Keratinocyte (primary cell): ENCODE results near the gene SENP5. TPM values are rescaled to one million over a fixed set of nuclear protein-coding genes. Genes with fewer than 3 reads are reported as not detected.

Experiments used
- DNase-seq: peaks from one replicate; pipeline ENCODE4 v3.0.0-alpha.2; 2011; ENCODE audit warnings: low read depth, missing footprints, low spot score
- FAIRE-seq: peaks from 2 replicates; lab custom pipeline; 2011; peaks lifted over from hg19 to GRCh38; lab: Jason Lieb, UNC
- H2AFZ ChIP-seq: 2 replicates; pipeline ENCODE4 v1.6.0; 2012; ENCODE audit warnings: low read length, control low read depth, inconsistent platforms; ENCODE audit not compliant: control insufficient read depth
- H3K27ac ChIP-seq: 2 replicates; pipeline ENCODE4 v1.5.1; 2011; ENCODE audit warnings: low read length; ENCODE audit not compliant: control insufficient read depth, insufficient read depth
- H3K27me3 ChIP-seq: 3 replicates; pipeline ENCODE4 v1.6.0; 2011; ENCODE audit warnings: low read length; ENCODE audit not compliant: control insufficient read depth, insufficient read depth; ENCODE audit errors: extremely low read depth
- H3K36me3 ChIP-seq, 2 experiments: 2 replicates in 1 of 2; 3 replicates in 1 of 2; pipeline ENCODE4 v1.5.1; 2011; ENCODE audit warnings: low read length in 2 of 2, mild to moderate bottlenecking in 1 of 2; ENCODE audit not compliant: control insufficient read depth in 2 of 2, insufficient read depth in 2 of 2; ENCODE audit errors: extremely low read depth in 1 of 2
- H3K4me1 ChIP-seq: 3 replicates; pipeline ENCODE4 v1.5.1; 2011; ENCODE audit warnings: low read length; ENCODE audit not compliant: control insufficient read depth, insufficient read depth; ENCODE audit errors: extremely low read depth
- H3K4me2 ChIP-seq: 3 replicates; pipeline ENCODE4 v1.6.0; 2011; ENCODE audit warnings: low read depth, low read length; ENCODE audit not compliant: control insufficient read depth, insufficient read depth; ENCODE audit errors: extremely low read depth
- H3K4me3 ChIP-seq, 3 experiments: fragments of 200-600 bp in 1 of 3; sonication (generic) in 1 of 3; 2 replicates in 2 of 3; 3 replicates in 1 of 3; pipeline ENCODE4 v1.5.1; 2011 to 2016; ENCODE audit warnings: low read length in 3 of 3, mild to moderate bottlenecking in 3 of 3, control low read depth in 2 of 3, inconsistent platforms in 1 of 3, low read depth in 1 of 3, mixed read lengths in 1 of 3, mixed run types in 1 of 3, moderate library complexity in 1 of 3; ENCODE audit not compliant: control insufficient read depth in 2 of 3, insufficient read depth in 2 of 3; ENCODE audit errors: extremely low read depth in 1 of 3
- H3K79me2 ChIP-seq: 2 replicates; pipeline ENCODE4 v1.6.0; 2012; ENCODE audit warnings: low read length; ENCODE audit not compliant: control insufficient read depth, insufficient read depth
- H3K9ac ChIP-seq: 3 replicates; pipeline ENCODE4 v1.6.0; 2011; ENCODE audit warnings: low read length; ENCODE audit not compliant: control insufficient read depth, insufficient read depth; ENCODE audit errors: extremely low read depth
- H3K9me1 ChIP-seq: 3 replicates; pipeline ENCODE4 v1.6.0; 2011; ENCODE audit warnings: low read length; ENCODE audit not compliant: control insufficient read depth, insufficient read depth; ENCODE audit errors: extremely low read depth
- H3K9me3 ChIP-seq: 2 replicates; pipeline ENCODE4 v1.5.1; 2012; ENCODE audit warnings: low read depth, low read length; ENCODE audit not compliant: control insufficient read depth
- H4K20me1 ChIP-seq: 3 replicates; pipeline ENCODE4 v1.6.0; 2011; ENCODE audit warnings: low read length; ENCODE audit not compliant: control insufficient read depth, insufficient read depth; ENCODE audit errors: extremely low read depth
- CTCF ChIP-seq, 3 experiments: IDR thresholded peaks in 1 of 3; conservative IDR thresholded peaks in 1 of 3; optimal IDR thresholded peaks in 1 of 3; 2 replicates in 2 of 3; 3 replicates in 1 of 3; pipeline versions ENCODE3 to v1.5.1; 2011; ENCODE audit warnings: low read length in 3 of 3, mild to moderate bottlenecking in 3 of 3, moderate library complexity in 2 of 3, control low read depth in 1 of 3, inconsistent platforms in 1 of 3; ENCODE audit not compliant: insufficient read depth in 2 of 3; ENCODE audit errors: extremely low read depth in 1 of 3
- EZH2 ChIP-seq: IDR thresholded peaks from one replicate; pipeline ENCODE4 v1.6.1; 2012; ENCODE audit warnings: inconsistent platforms, mild to moderate bottlenecking, low read length, moderate library complexity
- dilution Hi-C: fragments of 300-500 bp; cut with MboI; formaldehyde crosslinking; loops from one replicate; pipeline ENCODE4 v1.7.0; 2020; ENCODE audit warnings: low sequenced_read_pairs; ENCODE audit not compliant: extremely low pct_ligation_motif_present
- polyA plus RNA-seq, 5 experiments: library from polyadenylated mRNA; depleted of rRNA in 3 of 5; stranded (reverse) in 3 of 5; stranded (forward) in 1 of 5; unstranded in 1 of 5; fragments of >200 nt; gene quantifications; 1 replicate in 1 of 5; 2 replicates in 3 of 5; 3 replicates in 1 of 5; pipeline versions ENCODE4 v1.2.1 to v1.2.3, GENCODE V29; 2011 to 2012; ENCODE audit warnings: missing spikeins in 2 of 5, low read depth in 1 of 5, low replicate concordance in 1 of 5

The SENP5 gene
- polyA plus RNA-seq, 1 donor (not counting 4 experiments of a cell fraction or from before 2014, with no cell fraction given) = 16.5 TPM

GRCh38 chr3:196889844-196890708 lies 22.4 kb downstream of the SENP5 start:
- H3K9ac ChIP-seq = no peak overlapping the region
- peaks cover 6 to 22% of the 10 kb centered on the region in 2 experiments for H3K36me3 ChIP-seq
- no peak for DNase-seq
- H3K27ac ChIP-seq = peak overlapping the region; percentile 33
- H2AFZ ChIP-seq = no peak overlapping the region
- no peaks in the 10 kb centered on the region for H3K9me3 ChIP-seq
- no peak for FAIRE-seq
- no peak overlapping the region for H3K4me2 ChIP-seq
- TF ChIP-seq EZH2 (no peak), CTCF (optimal IDR thresholded peaks at IDR 0.05 in 1 of 3, IDR thresholded peaks at IDR 0.05 in 1 of 3, conservative IDR thresholded peaks at IDR 0.05 in 1 of 3; ENCODE audit: extremely low read depth in 1 of 3, insufficient read depth in 2 of 3, low read length in 3 of 3) (no peak)
- H3K4me3 ChIP-seq = no peak overlapping the region
- H3K79me2 ChIP-seq = peaks cover 63% of the 10 kb centered on the region
- no peaks in the 10 kb centered on the region for H3K4me1 ChIP-seq
- H3K27me3 ChIP-seq = no peaks in the 10 kb centered on the region
- dilution Hi-C loops = no loop called here
- peaks cover 7% of the 10 kb centered on the region for H4K20me1 ChIP-seq
- H3K9me1 ChIP-seq = no peaks in the 10 kb centered on the region

GRCh38 chr3:196894557-196895295 lies 27.0 kb downstream of the SENP5 start:
- H3K79me2 ChIP-seq = peaks cover 52% of the 10 kb centered on the region
- H3K27me3 ChIP-seq = no peaks in the 10 kb centered on the region
- no peaks in the 10 kb centered on the region for H3K9me1 ChIP-seq
- DNase-seq = no peak
- H3K27ac ChIP-seq = no peak overlapping the region
- dilution Hi-C loops = no loop called here
- H2AFZ ChIP-seq = no peak overlapping the region
- TF ChIP-seq EZH2 = no peak
- TF ChIP-seq CTCF (optimal IDR thresholded peaks at IDR 0.05 in 1 of 3, IDR thresholded peaks at IDR 0.05 in 1 of 3, conservative IDR thresholded peaks at IDR 0.05 in 1 of 3; ENCODE audit: extremely low read depth in 1 of 3, insufficient read depth in 2 of 3, low read length in 3 of 3) = no peak
- no peak overlapping the region for H3K4me2 ChIP-seq
- no peak overlapping the region for H3K4me3 ChIP-seq
- H3K4me1 ChIP-seq = no peaks in the 10 kb centered on the region
- H3K36me3 ChIP-seq = peaks cover 2% of the 10 kb centered on the region in 2 experiments
- H3K9ac ChIP-seq = no peak overlapping the region
- H3K9me3 ChIP-seq = no peaks in the 10 kb centered on the region
- no peak for FAIRE-seq
- H4K20me1 ChIP-seq = peaks cover 2% of the 10 kb centered on the region
